ENCODE data around the gene TM4SF20.

GRCh38 chr2:227386630-227387029 is 7.5 kb upstream of the TM4SF20 start:
- TF ChIP-seq POLR2AphosphoS5 (IDR thresholded peaks at IDR 0.05; ENCODE audit: borderline replicate concordance, low read depth, low read length) (no peak), EZH2 (IDR thresholded peaks at IDR 0.05) (no peak), FOXP2 (optimal IDR thresholded peaks at IDR 0.05; ENCODE audit: control extremely low read depth, extremely low read length, insufficient read depth) (no peak)
